ENCODE data around the gene ACSL1. TPM values are rescaled to one million over a fixed set of nuclear protein-coding genes. Genes with fewer than 3 reads are reported as not detected.

The ACSL1 gene
- total and polyA plus RNA-seq, 2 of the 8 experiments (the other 6 are each of a cell fraction or from before 2014, with no cell fraction given): 2.3 to 8.7 TPM

Small RNA genes lying within 50 kb of the gene (microRNA-seq; reads per million reads assigned to microRNA genes)
- gene MIR3945 (ENCODE audit: borderline microRNAs expressed in 2 of 2, borderline number of aligned reads in 2 of 2, borderline replicate concordance in 1 of 2): 0 reads per million in 2 experiments

Small RNA genes lying within 50 kb of the gene (small RNA-seq; reads per million reads assigned to genes)
- gene MIR3945 (ENCODE audit: insufficient read depth): 0.51 reads per million

Other genes with a start within 250 kb of the ACSL1 start
- 81.1 and 82.5 TPM in 2 replicates for gene CASP3, start 176.5 kb downstream of the ACSL1 start, total RNA-seq (2021; fragmentation: NEBNext Ultra II Directional; extraction: Animal tissue kit (Norgen Biotek cat#: 25700))
- 15.0 and 27.8 TPM in 2 replicates for gene CASP3, start 176.5 kb downstream of the ACSL1 start, polyA plus RNA-seq (2011; rRNA removed)
- 5.0 and 6.7 TPM in 2 replicates for gene PRIMPOL, start 176.2 kb downstream of the ACSL1 start, total RNA-seq (2021; fragmentation: NEBNext Ultra II Directional; extraction: Animal tissue kit (Norgen Biotek cat#: 25700))
- 2.7 and 4.4 TPM in 2 replicates for gene PRIMPOL, start 176.2 kb downstream of the ACSL1 start, polyA plus RNA-seq (2011; rRNA removed)
- gene CENPU, start 91.9 kb downstream of the ACSL1 start, total RNA-seq (2021; fragmentation: NEBNext Ultra II Directional; extraction: Animal tissue kit (Norgen Biotek cat#: 25700)): 122 and 124 TPM in 2 replicates
- gene CENPU, start 91.9 kb downstream of the ACSL1 start, polyA plus RNA-seq (2011; rRNA removed): 17.1 and 32.1 TPM in 2 replicates
- 0.35 TPM in 1 of 2 replicates, not detected in the other for gene HELT, start 192.5 kb upstream of the ACSL1 start, total RNA-seq (2021; fragmentation: NEBNext Ultra II Directional; extraction: Animal tissue kit (Norgen Biotek cat#: 25700))
- gene HELT, start 192.5 kb upstream of the ACSL1 start, polyA plus RNA-seq (2011; rRNA removed): 0.28 and 0.32 TPM in 2 replicates

Data from H1 (cell line).